ENCODE results near the gene CD93.

CD93 gene

DNA sequence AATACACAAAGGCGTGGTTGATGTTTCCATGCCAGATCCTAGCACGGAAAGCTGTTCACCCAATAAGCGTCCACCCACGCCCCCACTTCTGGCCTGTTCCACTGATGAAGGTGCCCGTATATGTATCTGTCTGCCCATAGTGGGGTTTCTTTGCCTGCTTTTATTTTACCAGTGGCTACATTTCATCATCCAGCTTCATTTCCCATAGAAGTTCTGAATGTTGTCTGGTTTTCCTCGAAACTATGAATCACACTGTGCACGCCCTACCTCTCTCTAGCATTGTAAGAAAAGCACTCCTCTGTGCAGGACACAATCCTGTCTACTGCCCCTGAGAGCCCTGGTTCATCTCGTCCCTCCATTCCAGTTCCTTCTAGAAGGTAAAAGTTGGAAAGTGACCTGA lies 8.8 kb upstream of the CD93 start:
- H3K4me3 ChIP-seq (ENCODE audit: low read depth, low read length), result no peak overlapping the region
- no peak for DNase-seq (ENCODE audit: low read depth, low spot score)
- in situ Hi-C loops (cut with HindIII; ENCODE audit: low sequenced_read_pairs), result no loop called here
- TF ChIP-seq, protein P1, sequence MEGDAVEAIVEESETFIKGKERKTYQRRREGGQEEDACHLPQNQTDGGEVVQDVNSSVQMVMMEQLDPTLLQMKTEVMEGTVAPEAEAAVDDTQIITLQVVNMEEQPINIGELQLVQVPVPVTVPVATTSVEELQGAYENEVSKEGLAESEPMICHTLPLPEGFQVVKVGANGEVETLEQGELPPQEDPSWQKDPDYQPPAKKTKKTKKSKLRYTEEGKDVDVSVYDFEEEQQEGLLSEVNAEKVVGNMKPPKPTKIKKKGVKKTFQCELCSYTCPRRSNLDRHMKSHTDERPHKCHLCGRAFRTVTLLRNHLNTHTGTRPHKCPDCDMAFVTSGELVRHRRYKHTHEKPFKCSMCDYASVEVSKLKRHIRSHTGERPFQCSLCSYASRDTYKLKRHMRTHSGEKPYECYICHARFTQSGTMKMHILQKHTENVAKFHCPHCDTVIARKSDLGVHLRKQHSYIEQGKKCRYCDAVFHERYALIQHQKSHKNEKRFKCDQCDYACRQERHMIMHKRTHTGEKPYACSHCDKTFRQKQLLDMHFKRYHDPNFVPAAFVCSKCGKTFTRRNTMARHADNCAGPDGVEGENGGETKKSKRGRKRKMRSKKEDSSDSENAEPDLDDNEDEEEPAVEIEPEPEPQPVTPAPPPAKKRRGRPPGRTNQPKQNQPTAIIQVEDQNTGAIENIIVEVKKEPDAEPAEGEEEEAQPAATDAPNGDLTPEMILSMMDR (IDR thresholded peaks at IDR 0.05; ENCODE audit: low read depth, low read length), result no peak

DNA sequence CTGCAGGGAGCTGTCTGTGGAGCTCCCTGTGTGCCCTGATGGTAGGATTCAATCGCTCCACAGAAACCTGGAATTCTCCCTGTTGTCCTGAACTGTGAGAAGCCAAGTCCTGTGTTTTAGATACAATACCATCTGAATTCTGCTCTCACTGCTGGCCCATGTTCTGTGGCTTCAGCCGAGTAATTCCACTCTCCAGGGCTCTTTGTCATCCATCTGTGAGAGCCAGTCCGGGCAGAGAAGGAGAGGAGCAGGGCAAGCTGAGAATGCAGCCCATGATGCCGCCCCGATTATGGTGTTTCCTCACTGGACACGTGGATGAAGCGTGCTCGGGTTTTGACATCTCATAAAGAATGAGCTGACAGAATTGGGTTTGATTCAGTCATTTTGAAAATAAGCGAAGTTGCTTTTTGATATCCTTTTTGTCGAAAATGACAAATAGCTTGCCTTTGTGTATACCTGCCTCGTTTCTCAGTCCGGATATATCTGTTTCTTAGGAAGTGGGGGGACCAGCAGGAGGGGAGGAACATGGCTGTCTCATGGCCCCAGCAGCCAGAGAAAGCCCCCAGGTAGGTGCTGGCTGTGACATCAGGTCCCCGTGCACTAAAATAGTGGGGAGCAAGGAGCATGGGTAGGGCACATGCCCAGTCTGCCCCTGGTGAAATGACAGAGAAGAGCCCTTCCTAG lies 8.2 kb upstream of the CD93 start:
- in situ Hi-C loops (cut with HindIII; ENCODE audit: low sequenced_read_pairs), result no loop called here
- TF ChIP-seq, protein P1 (IDR thresholded peaks at IDR 0.05; ENCODE audit: low read depth, low read length), result no peak
- DNase-seq (ENCODE audit: low read depth, low spot score), result no peak
- no peak overlapping the region for H3K4me3 ChIP-seq (ENCODE audit: low read depth, low read length)

DNA sequence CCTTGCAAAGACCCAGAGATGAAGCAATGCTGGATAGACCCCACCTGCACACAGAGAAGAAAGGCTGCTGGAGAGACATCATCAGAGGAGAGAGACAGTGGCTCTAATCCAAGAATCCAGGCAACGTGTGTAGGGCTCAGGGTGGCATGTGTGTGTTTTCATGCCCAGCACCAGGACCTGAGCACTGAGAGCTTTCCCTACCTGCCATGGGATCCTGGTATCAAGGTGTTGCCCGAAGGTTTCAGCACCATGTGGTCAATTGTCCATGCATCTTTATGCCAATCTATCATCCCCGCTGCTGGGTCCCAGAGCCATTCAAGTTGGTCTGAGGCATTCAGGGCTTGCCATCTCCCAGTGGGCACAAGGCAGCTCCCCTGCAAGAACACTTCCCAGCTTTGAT lies 7.5 kb upstream of the CD93 start:
- TF ChIP-seq, protein P1 (IDR thresholded peaks at IDR 0.05; ENCODE audit: low read depth, low read length), result no peak
- DNase-seq (ENCODE audit: low read depth, low spot score), result no peak
- no peak overlapping the region for H3K4me3 ChIP-seq (ENCODE audit: low read depth, low read length)
- in situ Hi-C loops (cut with HindIII; ENCODE audit: low sequenced_read_pairs), result no loop called here

DNA sequence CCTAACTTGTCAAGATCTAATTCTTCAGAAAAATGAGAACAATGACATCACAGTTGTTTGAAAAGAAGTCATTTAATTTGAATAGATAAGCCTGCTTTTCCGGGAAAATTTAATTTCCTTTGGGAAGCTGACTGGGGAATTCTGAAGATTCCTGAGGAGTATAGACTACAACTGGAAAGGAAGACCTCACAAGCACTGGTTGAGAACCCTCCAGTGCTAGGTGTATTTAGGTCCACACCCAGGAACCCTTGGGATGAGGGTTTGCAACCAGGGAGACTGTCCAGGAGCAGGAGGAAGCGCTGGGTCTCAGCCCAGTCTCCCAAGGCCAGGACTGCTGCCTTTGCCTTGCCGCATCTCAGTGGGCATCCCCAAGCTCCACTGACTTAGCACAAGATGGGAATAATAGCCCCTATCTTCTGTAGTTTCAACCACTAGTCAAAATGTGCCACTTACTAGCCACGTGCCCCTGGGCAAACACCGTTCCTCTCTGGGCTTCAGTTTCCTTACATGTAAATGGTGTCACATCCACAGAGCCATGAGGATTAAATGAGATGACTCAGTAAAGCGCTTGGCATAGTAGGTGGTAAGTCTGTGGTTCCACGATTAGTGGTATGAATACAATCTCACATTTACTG lies 6.9 kb upstream of the CD93 start:
- H3K4me3 ChIP-seq (ENCODE audit: low read depth, low read length), result no peak overlapping the region
- in situ Hi-C loops (cut with HindIII; ENCODE audit: low sequenced_read_pairs), result no loop called here
- TF ChIP-seq, protein P1 (IDR thresholded peaks at IDR 0.05; ENCODE audit: low read depth, low read length), result no peak
- DNase-seq (ENCODE audit: low read depth, low spot score), result no peak

DNA sequence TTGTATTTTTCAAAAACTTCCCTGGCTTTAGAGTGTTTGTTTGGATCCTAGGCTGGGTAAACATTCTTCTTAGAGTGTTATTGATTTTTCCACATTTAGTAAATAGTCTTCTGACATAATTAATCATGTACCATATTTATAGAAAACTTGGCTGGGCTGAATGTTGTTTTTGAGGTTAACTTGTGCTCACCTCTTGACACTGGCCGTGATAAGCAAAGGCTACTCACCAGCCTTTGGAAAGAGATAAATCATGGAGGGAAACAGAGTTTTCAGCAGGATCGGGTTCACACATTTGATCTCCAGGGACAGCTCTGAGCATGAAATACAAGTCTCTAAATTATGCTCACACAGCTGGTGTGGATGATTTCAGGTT lies 6.2 kb upstream of the CD93 start:
- DNase-seq (ENCODE audit: low read depth, low spot score), result no peak
- TF ChIP-seq, protein P1 (IDR thresholded peaks at IDR 0.05; ENCODE audit: low read depth, low read length), result no peak
- in situ Hi-C loops (cut with HindIII; ENCODE audit: low sequenced_read_pairs), result no loop called here
- H3K4me3 ChIP-seq (ENCODE audit: low read depth, low read length), result no peak overlapping the region

DNA sequence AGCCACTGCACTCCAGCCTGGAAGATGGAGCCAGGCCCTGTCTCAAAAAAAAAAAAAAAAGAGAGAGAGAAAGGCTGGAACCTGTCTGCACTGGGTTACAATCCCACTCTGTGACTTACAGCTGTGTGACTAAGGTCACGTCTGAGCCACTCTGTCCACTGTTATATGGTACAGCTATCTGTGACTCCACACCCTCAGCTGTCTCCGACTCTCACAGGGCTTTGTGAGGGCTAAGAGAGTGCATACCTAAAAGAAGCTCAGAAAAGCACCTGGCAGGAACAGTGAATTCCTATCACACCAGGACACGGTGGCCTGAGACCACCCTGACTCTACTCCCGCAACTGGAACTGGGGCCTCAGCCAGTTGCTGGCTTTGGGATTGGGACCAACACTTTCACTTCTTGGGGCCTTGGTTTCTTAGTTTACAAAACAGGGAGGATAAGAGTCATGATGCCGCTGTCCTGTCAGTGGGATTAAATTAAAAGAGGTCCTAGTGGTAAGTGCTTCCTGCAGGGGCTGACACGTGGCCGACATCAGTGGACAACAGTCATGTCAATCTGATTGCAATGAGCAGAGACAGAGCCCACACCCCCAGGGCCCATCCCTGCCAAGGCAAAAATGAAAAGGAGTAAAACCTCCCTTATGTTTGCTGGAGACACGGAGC lies 5.7 kb upstream of the CD93 start:
- DNase-seq (ENCODE audit: low read depth, low spot score), result no peak
- in situ Hi-C loops (cut with HindIII; ENCODE audit: low sequenced_read_pairs), result no loop called here
- no peak overlapping the region for H3K4me3 ChIP-seq (ENCODE audit: low read depth, low read length)
- TF ChIP-seq, protein P1 (IDR thresholded peaks at IDR 0.05; ENCODE audit: low read depth, low read length), result no peak

All from astrocyte of the spinal cord (primary cell).